Progenitor cell of endocrine pancreas (in vitro differentiated cells): ENCODE data around the gene SYVN1. TPM values are rescaled to one million over a fixed set of nuclear protein-coding genes. Genes with fewer than 3 reads are reported as not detected.

Experiments
- DNase-seq: peaks from one replicate; pipeline ENCODE4 v3.0.0; 2021; ENCODE audit warnings: low spot score; ENCODE audit not compliant: unreplicated experiment
- H3K27ac Mint-ChIP-seq: 2 replicates; pipeline ENCODE4 v1.8.0; 2021; ENCODE audit warnings: mild to moderate bottlenecking, moderate library complexity, mixed read lengths
- H3K27me3 Mint-ChIP-seq: 2 replicates; pipeline ENCODE4 v1.8.0; 2021; ENCODE audit warnings: mixed read lengths
- H3K36me3 Mint-ChIP-seq: 2 replicates; pipeline ENCODE4 v1.8.0; 2022; ENCODE audit warnings: mixed read lengths; ENCODE audit not compliant: insufficient read depth
- H3K4me1 Mint-ChIP-seq: 2 replicates; pipeline ENCODE4 v1.8.0; 2021; ENCODE audit warnings: low read depth, mixed read lengths
- H3K4me3 Mint-ChIP-seq: 2 replicates; pipeline ENCODE4 v1.8.0; 2021; ENCODE audit warnings: low read depth, mild to moderate bottlenecking, moderate library complexity, mixed read lengths
- H3K9me3 Mint-ChIP-seq: 2 replicates; pipeline ENCODE4 v1.8.0; 2021; ENCODE audit warnings: low read depth, mixed read lengths
- CTCF ChIP-seq: fragments of 200-600 bp; sonication (generic); IDR thresholded peaks from one replicate; pipeline ENCODE4 v1.5.0; 2021; ENCODE audit warnings: antibody characterized with exemption, mild to moderate bottlenecking; ENCODE audit not compliant: unreplicated experiment
- microRNA-seq: library from miRNA; unstranded; fragments of <30 nt; microRNA quantifications from one replicate; pipeline ENCODE4 v1.1.0, GENCODE V29; 2020; ENCODE audit warnings: borderline number of aligned reads; ENCODE audit not compliant: unreplicated experiment
- total RNA-seq: library from RNA; stranded (reverse); gene quantifications from 2 replicates; pipeline ENCODE4 v1.2.1, GENCODE V29; 2021

The SYVN1 gene
- total RNA-seq, 1 donor from 2014 or later = 48.4 TPM

GRCh38 chr11:65083834-65084597, 50.3 kb downstream of the SYVN1 start, which contains the start of the genes CDCA5 and ZFPL1:
CDCA5 (minus strand) TSS chr11:65084040; CDS start chr11:65083978, 62 bp downstream.
ZFPL1 (plus strand) TSS chr11:65084222; CDS start chr11:65084699, 477 bp downstream.
- Mint-ChIP-seq H3K27me3 (no peaks in the 10 kb centered on the region), H3K27ac (peak within 1 kb of the TSS; percentile 99), H3K4me1 (peaks cover 15% of the 10 kb centered on the region), H3K36me3 (peaks cover 7% of the 10 kb centered on the region), H3K4me3 (peak within 1 kb of the TSS; percentile 95), H3K9me3 (no peaks in the 10 kb centered on the region)
- no peak for TF ChIP-seq CTCF
- DNase-seq = peak; percentile 93

- Mint-ChIP-seq H3K36me3 (peaks cover 7% of the 10 kb centered on the region), H3K4me3 (peak overlapping the region; percentile 95), H3K27ac (peak overlapping the region; percentile 99), H3K4me1 (peaks cover 15% of the 10 kb centered on the region), H3K9me3 (no peaks in the 10 kb centered on the region), H3K27me3 (no peaks in the 10 kb centered on the region)
- TF ChIP-seq CTCF = no peak
- no peak for DNase-seq
Observed at GRCh38 chr11:65083134-65083833, 51.0 kb downstream of the SYVN1 start.

GRCh38 chr11:65078786-65079342, 55.5 kb downstream of the SYVN1 start:
- H3K27me3 Mint-ChIP-seq = no peaks in the 10 kb centered on the region
- H3K4me1 Mint-ChIP-seq = peaks cover 8% of the 10 kb centered on the region
- TF ChIP-seq CTCF = no peak
- DNase-seq = no peak
- H3K36me3 Mint-ChIP-seq = peaks cover 3% of the 10 kb centered on the region
- peak overlapping the region; percentile 67 for H3K27ac Mint-ChIP-seq
- H3K9me3 Mint-ChIP-seq = no peaks in the 10 kb centered on the region
- H3K4me3 Mint-ChIP-seq = no peak overlapping the region

- H3K9me3 Mint-ChIP-seq = no peaks in the 10 kb centered on the region
- TF ChIP-seq CTCF = peak; percentile 62
- no peak for DNase-seq
- no peak overlapping the region for H3K4me3 Mint-ChIP-seq
- H3K4me1 Mint-ChIP-seq = peaks cover 4% of the 10 kb centered on the region
- H3K27me3 Mint-ChIP-seq = no peaks in the 10 kb centered on the region
- H3K27ac Mint-ChIP-seq = peak overlapping the region; percentile 67
- peaks cover 3% of the 10 kb centered on the region for H3K36me3 Mint-ChIP-seq
Observed at GRCh38 chr11:65078151-65078550, 56.2 kb downstream of the SYVN1 start.

- Mint-ChIP-seq H3K36me3 (peaks cover 3% of the 10 kb centered on the region), H3K27ac (no peak overlapping the region), H3K4me3 (no peak overlapping the region), H3K27me3 (no peaks in the 10 kb centered on the region), H3K4me1 (no peaks in the 10 kb centered on the region), H3K9me3 (no peaks in the 10 kb centered on the region)
- no peak for DNase-seq
- no peak for TF ChIP-seq CTCF
Observed at GRCh38 chr11:65077451-65077850, 56.9 kb downstream of the SYVN1 start.

Small RNA genes lying within 50 kb of the gene (microRNA-seq; reads per million reads assigned to microRNA genes)
- not detected for gene MIR6751

Other genes starting within 250 kb of the SYVN1 start
- 33.2 and 35.0 TPM in 2 replicates for gene ATG2A, start 217.3 kb downstream of the SYVN1 start, total RNA-seq
- gene PPP2R5B, start 209.8 kb downstream of the SYVN1 start, total RNA-seq = 14.1 and 15.9 TPM in 2 replicates
- 0.41 TPM in 1 of 2 replicates, not detected in the other for gene GPHA2, start 198.6 kb downstream of the SYVN1 start, total RNA-seq
- gene MAJIN, start 162.4 kb downstream of the SYVN1 start, total RNA-seq = not detected in 2 replicates
- gene BATF2, start 137.5 kb downstream of the SYVN1 start, total RNA-seq = 0.53 and 0.58 TPM in 2 replicates
- gene ARL2, start 120.4 kb downstream of the SYVN1 start, total RNA-seq = 95.2 and 96.7 TPM in 2 replicates
- 33.0 and 34.5 TPM in 2 replicates for gene SNX15, start 107.1 kb downstream of the SYVN1 start, total RNA-seq
- gene SAC3D1, start 93.3 kb downstream of the SYVN1 start, total RNA-seq = 18.5 and 19.3 TPM in 2 replicates
- 4.3 and 4.4 TPM in 2 replicates for gene NAALADL1, start 76.0 kb downstream of the SYVN1 start, total RNA-seq
- gene CDCA5, start 50.5 kb downstream of the SYVN1 start, total RNA-seq = 25.1 and 25.9 TPM in 2 replicates
- 40.4 and 43.3 TPM in 2 replicates for gene ZFPL1, start 50.3 kb downstream of the SYVN1 start, total RNA-seq
- gene VPS51, start 38.3 kb downstream of the SYVN1 start, total RNA-seq = 112 and 123 TPM in 2 replicates
- 123 and 124 TPM in 2 replicates for gene TM7SF2, start 22.6 kb downstream of the SYVN1 start, total RNA-seq
- 10.5 and 11.8 TPM in 2 replicates for gene ZNHIT2, start 16.8 kb downstream of the SYVN1 start, total RNA-seq
- gene FAU, start 12.4 kb downstream of the SYVN1 start, total RNA-seq = 607 and 611 TPM in 2 replicates
- 38.8 and 39.6 TPM in 2 replicates for gene MRPL49, start 12.2 kb downstream of the SYVN1 start, total RNA-seq
- gene SPDYC, start 35.7 kb upstream of the SYVN1 start, total RNA-seq = not detected in 2 replicates
- 239 and 245 TPM in 2 replicates for gene CAPN1, start 47.4 kb upstream of the SYVN1 start, total RNA-seq
- gene POLA2, start 127.4 kb upstream of the SYVN1 start, total RNA-seq = 24.4 and 27.4 TPM in 2 replicates
- 5.3 and 5.9 TPM in 2 replicates for gene CDC42EP2, start 180.3 kb upstream of the SYVN1 start, total RNA-seq
- gene DPF2, start 199.3 kb upstream of the SYVN1 start, total RNA-seq = 81.9 and 96.5 TPM in 2 replicates
- 3.0 and 3.8 TPM in 2 replicates for gene TIGD3, start 220.2 kb upstream of the SYVN1 start, total RNA-seq
- 4.0 and 5.3 TPM in 2 replicates for gene SLC25A45, start 248.1 kb upstream of the SYVN1 start, total RNA-seq